Measurements from ENCODE around the gene PRKCH. TPM values are rescaled to one million over a fixed set of nuclear protein-coding genes. Genes with fewer than 3 reads are reported as not detected.

Gene PRKCH
- total RNA-seq, 4 donors from 2014 or later = 17.9 to 105 (median 63.5) TPM

DNA sequence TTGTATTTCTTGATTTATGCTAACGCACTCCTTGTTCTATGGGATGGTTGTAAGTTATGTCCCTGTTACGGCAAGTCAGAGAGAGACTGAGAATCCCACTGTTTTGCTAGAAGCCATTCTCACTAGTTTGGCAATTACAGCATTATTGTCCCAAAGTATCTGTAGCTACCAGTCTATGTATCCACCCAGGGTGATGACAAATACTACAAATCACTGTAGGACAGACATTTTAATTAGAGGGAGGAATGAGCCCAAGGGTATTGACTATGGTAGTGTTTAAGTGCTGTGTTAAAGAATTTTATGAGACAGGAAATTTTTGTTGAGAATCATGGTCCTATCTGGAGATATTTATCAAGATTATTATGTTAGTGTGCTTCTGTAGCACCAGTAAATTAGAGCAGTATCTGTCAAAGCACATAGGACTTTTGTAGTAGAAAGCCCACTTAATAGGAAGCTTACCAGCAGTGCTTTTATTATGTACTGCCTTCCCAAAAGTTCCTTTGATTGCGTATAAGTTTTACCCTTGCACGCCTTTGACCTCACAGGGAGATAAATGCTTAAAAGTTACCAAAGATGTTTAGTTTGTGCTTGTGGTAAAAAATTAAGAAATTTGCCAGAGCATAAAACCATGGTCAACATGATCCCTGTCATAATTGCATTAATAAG, 10.7 kb downstream of the PRKCH start:
- Histone ChIP-seq H3K27ac (peak overlapping the region in 1 of 2 donors; percentile 45), H3K27me3 (no peaks in the 10 kb centered on the region), H3K4me3 (no peak overlapping the region), H3K9me3 (no peaks in the 10 kb centered on the region), H3K36me3 (no peaks in the 10 kb centered on the region), H3K4me1 (no peaks in the 10 kb centered on the region)
- TF ChIP-seq POLR2A (IDR thresholded peaks at IDR 0.05) = no peak
- TF ChIP-seq, protein P1, sequence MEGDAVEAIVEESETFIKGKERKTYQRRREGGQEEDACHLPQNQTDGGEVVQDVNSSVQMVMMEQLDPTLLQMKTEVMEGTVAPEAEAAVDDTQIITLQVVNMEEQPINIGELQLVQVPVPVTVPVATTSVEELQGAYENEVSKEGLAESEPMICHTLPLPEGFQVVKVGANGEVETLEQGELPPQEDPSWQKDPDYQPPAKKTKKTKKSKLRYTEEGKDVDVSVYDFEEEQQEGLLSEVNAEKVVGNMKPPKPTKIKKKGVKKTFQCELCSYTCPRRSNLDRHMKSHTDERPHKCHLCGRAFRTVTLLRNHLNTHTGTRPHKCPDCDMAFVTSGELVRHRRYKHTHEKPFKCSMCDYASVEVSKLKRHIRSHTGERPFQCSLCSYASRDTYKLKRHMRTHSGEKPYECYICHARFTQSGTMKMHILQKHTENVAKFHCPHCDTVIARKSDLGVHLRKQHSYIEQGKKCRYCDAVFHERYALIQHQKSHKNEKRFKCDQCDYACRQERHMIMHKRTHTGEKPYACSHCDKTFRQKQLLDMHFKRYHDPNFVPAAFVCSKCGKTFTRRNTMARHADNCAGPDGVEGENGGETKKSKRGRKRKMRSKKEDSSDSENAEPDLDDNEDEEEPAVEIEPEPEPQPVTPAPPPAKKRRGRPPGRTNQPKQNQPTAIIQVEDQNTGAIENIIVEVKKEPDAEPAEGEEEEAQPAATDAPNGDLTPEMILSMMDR (IDR thresholded peaks at IDR 0.05) = no peak
- intact Hi-C loops (cut with DNase I; ENCODE audit: low total_unique reads) = no loop called here
- DNase-seq = no peak

DNA sequence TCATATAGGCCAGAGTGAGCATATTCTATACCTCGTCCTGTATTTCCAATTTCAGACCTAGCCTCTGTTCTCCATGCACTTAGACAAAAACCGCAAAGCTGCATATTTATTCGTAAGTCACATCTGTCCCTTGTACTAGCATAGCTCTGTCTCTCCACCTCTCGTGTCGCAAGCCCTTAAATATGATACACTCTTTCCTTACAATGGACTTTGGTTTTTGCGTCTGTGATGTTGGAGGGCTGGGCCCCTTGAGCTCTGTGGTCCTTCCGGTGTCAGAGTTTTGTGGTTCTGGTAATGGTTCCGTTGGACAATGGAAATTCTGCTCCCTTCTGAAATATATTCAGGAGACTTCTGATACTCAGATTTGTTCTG, 11.3 kb downstream of the PRKCH start:
- TF ChIP-seq, protein P1 (IDR thresholded peaks at IDR 0.05) = no peak
- no peak for TF ChIP-seq POLR2A (IDR thresholded peaks at IDR 0.05)
- Histone ChIP-seq H3K27me3 (no peaks in the 10 kb centered on the region), H3K4me3 (no peak overlapping the region), H3K36me3 (no peaks in the 10 kb centered on the region), H3K4me1 (no peaks in the 10 kb centered on the region), H3K9me3 (no peaks in the 10 kb centered on the region), H3K27ac (peak overlapping the region in 1 of 2 donors; percentile 45)
- intact Hi-C loops (cut with DNase I; ENCODE audit: low total_unique reads) = no loop called here
- no peak for DNase-seq

DNA sequence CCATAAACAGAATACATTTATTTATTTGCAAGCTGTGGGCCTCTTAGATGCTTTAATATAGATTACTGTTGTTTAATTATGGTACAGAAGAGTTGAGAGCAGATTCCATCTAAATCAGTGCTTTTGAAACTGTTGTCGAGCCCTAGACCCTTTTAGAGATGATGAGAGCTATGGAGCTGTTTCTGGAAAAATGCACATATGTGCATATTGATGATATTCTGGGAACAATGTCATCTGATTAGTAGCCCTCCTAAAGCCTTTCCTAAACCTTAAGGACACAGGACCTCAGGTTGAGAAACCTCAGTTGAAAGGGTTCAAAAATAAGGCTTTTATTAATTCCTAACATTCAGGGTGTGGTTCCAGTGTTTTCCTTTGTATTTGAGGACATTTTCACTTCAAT, 11.7 kb downstream of the PRKCH start:
- Histone ChIP-seq H3K27ac (peak overlapping the region in 1 of 2 donors; percentile 45), H3K4me1 (no peaks in the 10 kb centered on the region), H3K36me3 (no peaks in the 10 kb centered on the region), H3K27me3 (no peaks in the 10 kb centered on the region), H3K4me3 (no peak overlapping the region), H3K9me3 (no peaks in the 10 kb centered on the region)
- intact Hi-C loops (cut with DNase I; ENCODE audit: low total_unique reads) = no loop called here
- DNase-seq = no peak
- TF ChIP-seq, protein P1 (IDR thresholded peaks at IDR 0.05) = no peak
- no peak for TF ChIP-seq POLR2A (IDR thresholded peaks at IDR 0.05)

DNA sequence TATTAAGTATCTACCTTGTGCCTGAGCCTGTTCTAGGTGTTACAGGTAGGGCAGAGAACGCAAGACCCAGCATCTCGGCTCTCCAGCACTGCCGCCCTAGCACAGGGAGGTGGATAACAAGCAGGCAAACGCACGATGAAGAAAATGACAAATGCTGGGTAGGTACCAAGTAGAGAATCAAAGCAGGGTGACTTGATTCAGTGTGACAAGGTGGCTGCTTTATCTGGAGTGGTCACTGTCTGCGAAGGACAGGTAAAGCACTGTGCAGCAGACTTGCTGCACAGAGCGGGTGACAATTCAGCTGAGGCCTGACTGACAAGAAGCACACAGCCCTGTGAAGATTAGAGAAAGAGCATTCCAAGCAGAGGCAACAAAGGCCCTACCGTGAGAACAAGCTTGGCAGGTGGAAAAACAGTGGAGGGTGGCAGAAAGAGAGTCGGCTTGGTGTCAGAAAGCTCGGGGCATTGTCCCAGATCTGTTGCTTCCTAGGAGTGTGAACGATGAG, 12.9 kb downstream of the PRKCH start:
- Histone ChIP-seq H3K27ac (peak overlapping the region in 1 of 2 donors; percentile 40), H3K4me3 (no peak overlapping the region), H3K36me3 (no peaks in the 10 kb centered on the region), H3K9me3 (no peaks in the 10 kb centered on the region), H3K4me1 (no peaks in the 10 kb centered on the region), H3K27me3 (no peaks in the 10 kb centered on the region)
- intact Hi-C loops (cut with DNase I; ENCODE audit: low total_unique reads) = no loop called here
- no peak for TF ChIP-seq POLR2A (IDR thresholded peaks at IDR 0.05)
- TF ChIP-seq, protein P1 (IDR thresholded peaks at IDR 0.05) = no peak
- DNase-seq = no peak

DNA sequence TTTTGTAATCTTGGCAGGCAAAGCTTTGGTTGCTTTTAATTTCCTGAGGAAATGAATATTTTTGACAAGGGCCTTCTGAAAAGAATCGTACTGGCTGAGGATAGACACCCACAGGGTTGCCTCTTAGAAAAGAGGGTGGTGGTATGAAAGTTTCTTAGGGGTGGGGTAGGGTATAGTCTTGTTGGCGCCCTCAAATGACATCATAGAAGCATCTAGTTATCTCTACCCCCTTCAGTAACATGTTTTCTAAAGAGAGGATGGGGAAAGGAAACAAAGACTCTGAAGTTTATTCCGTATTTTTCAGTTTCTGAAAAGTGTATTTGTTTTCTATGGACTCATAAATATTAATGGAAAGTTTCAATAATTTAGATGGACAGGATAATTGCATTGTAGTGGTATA, 13.7 kb downstream of the PRKCH start:
- H3K4me1 ChIP-seq = no peaks in the 10 kb centered on the region
- no peaks in the 10 kb centered on the region for H3K9me3 ChIP-seq
- no peak for TF ChIP-seq POLR2A (IDR thresholded peaks at IDR 0.05)
- TF ChIP-seq, protein P1 (IDR thresholded peaks at IDR 0.05) = no peak
- peak overlapping the region in 1 of 2 donors; percentile 40 for H3K27ac ChIP-seq
- no peaks in the 10 kb centered on the region for H3K27me3 ChIP-seq
- no peak overlapping the region for H3K4me3 ChIP-seq
- H3K36me3 ChIP-seq = no peaks in the 10 kb centered on the region
- intact Hi-C loops (cut with DNase I; ENCODE audit: low total_unique reads) = no loop called here
- DNase-seq = no peak
